DND-41 (cell line): Measurements from ENCODE around the gene SCGB1D2.

Experiments used
- EZH2 ChIP-seq: IDR thresholded peaks from 3 replicates; pipeline ENCODE4 v1.6.1; 2012; ENCODE audit warnings: borderline replicate concordance, low read depth, mild to moderate bottlenecking, moderate library complexity, low read length, inconsistent platforms; ENCODE audit not compliant: severe bottlenecking
- TF ChIP-seq, protein P1 (sequence below): IDR thresholded peaks from 2 replicates; pipeline ENCODE4 v1.5.1; 2012; ENCODE audit warnings: borderline replicate concordance, low read length, moderate library complexity, mild to moderate bottlenecking; ENCODE audit not compliant: poor library complexity, severe bottlenecking; ENCODE audit errors: extremely low read depth

DNA sequence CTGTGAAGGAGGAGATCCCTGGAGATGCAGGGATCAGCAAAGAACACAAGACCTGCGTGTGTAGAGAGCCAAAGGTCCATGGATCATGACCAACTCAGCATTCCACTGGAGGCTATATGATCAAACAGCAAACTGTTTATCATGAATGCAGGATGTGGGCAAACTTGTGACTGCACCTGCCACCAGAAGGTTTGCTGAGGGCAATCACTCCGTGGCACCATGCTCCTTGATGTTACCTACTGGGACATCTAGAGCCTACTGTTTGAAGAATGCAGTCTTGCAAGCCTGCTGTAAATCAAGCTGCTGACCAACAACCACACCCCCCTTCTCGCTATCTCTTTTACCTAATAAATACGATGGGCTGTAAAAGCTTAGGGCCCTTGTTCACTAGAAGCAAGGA, 9.7 kb downstream of the SCGB1D2 start:
- TF ChIP-seq, protein P1, sequence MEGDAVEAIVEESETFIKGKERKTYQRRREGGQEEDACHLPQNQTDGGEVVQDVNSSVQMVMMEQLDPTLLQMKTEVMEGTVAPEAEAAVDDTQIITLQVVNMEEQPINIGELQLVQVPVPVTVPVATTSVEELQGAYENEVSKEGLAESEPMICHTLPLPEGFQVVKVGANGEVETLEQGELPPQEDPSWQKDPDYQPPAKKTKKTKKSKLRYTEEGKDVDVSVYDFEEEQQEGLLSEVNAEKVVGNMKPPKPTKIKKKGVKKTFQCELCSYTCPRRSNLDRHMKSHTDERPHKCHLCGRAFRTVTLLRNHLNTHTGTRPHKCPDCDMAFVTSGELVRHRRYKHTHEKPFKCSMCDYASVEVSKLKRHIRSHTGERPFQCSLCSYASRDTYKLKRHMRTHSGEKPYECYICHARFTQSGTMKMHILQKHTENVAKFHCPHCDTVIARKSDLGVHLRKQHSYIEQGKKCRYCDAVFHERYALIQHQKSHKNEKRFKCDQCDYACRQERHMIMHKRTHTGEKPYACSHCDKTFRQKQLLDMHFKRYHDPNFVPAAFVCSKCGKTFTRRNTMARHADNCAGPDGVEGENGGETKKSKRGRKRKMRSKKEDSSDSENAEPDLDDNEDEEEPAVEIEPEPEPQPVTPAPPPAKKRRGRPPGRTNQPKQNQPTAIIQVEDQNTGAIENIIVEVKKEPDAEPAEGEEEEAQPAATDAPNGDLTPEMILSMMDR: no peak
- TF ChIP-seq EZH2: no peak
